Measurements from ENCODE around the gene NSD2. TPM values are rescaled to one million over a fixed set of nuclear protein-coding genes. Genes with fewer than 3 reads are reported as not detected.
"Not testable (repeated sequence)": the region's sequence is repeated elsewhere in the genome, so short reads cannot be mapped to it uniquely, and the experiment has no call there.

The NSD2 gene
- total RNA-seq, 2 donors from 2014 or later: 80.1 to 176 TPM

DNA sequence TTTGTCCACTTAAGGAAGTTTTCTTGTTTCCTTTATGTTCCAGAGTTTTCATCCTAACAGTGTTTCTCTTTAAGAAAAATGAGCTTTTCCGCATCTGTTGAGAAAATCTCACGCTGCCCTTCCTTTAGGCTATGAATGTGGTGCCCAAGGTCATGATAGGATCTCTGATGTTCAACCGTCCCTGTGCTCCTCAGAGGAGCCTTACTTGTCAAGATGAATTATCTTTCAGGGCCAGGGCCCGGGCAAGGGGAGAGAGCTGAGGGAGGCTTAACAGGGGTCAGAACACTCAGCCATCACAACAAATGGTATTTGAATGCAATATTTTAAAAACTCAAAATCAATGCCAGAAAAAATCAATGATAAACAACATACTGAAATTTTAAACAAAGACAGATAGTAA, 143.8 kb downstream of the NSD2 start:
- Histone ChIP-seq H3K4me1 (no peaks in the 10 kb centered on the region), H3K9me3 (no peaks in the 10 kb centered on the region), H3K4me3 (no peak overlapping the region), H3K27me3 (no peaks in the 10 kb centered on the region), H3K9ac (ENCODE audit: low read depth in 2 of 2, low read length in 2 of 2) (no peak overlapping the region), H3K27ac (no peak overlapping the region), H3K36me3 (no peaks in the 10 kb centered on the region)
- no peak for DNase-seq
- intact Hi-C loops (cut with DNase I): no loop called here
- TF ChIP-seq, protein P1, sequence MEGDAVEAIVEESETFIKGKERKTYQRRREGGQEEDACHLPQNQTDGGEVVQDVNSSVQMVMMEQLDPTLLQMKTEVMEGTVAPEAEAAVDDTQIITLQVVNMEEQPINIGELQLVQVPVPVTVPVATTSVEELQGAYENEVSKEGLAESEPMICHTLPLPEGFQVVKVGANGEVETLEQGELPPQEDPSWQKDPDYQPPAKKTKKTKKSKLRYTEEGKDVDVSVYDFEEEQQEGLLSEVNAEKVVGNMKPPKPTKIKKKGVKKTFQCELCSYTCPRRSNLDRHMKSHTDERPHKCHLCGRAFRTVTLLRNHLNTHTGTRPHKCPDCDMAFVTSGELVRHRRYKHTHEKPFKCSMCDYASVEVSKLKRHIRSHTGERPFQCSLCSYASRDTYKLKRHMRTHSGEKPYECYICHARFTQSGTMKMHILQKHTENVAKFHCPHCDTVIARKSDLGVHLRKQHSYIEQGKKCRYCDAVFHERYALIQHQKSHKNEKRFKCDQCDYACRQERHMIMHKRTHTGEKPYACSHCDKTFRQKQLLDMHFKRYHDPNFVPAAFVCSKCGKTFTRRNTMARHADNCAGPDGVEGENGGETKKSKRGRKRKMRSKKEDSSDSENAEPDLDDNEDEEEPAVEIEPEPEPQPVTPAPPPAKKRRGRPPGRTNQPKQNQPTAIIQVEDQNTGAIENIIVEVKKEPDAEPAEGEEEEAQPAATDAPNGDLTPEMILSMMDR (IDR thresholded peaks at IDR 0.05): no peak

DNA sequence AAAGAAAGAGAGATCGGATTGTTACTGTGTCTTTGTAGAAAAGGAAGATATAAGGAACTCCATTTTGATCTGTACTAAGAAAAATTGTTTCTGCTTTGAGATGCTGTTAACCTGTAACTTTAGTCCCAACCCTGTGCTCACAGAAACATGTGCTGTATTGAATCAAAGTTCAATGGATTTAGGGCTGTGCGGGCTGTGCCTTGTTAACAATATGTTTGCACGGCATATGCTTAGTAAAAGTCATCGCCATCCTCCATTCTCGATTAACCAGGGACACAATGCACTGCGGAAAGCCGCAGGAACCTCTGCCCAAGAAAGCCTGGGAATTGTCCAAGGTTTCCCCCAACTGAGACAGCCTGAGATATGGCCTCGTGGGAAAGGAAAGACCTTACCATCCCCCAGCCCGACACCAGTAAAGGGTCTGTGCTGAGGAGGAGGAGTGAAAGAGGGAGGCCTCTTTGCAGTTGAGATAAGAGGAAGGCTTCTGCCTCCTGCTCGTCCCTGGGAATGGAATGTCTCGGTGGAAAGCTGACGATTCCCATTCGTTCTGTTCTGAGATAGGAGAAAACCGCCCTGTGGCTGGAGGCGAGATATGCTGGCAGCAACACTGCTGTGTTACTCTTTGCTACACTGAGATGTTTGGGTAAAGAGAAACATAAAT, 150.3 kb downstream of the NSD2 start:
- H3K9me3 ChIP-seq; H3K4me3 ChIP-seq; H3K27me3 ChIP-seq; intact Hi-C loops (cut with DNase I); H3K9ac ChIP-seq (ENCODE audit: low read depth in 2 of 2, low read length in 2 of 2); H3K27ac ChIP-seq; DNase-seq; H3K4me1 ChIP-seq; H3K36me3 ChIP-seq: not testable (repeated sequence)

DNA sequence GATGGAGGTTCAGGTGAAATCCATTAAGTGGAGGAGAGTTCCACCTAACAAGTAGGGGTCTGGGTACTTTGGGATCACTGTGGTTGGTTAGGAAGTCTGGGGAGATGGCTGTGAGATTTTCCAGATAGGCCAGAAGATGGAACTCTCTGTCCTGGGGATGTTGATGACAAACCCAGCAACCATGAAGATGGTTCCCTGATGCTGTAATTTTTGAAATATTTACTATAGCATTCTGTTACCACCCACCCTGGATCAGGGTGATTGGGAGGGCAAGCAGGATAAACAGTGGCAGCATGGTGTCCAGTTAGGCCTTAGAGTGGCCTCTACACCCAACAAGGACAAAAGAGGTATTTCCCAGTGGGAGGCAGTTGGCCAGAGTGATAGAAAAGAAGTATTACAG, 153.5 kb downstream of the NSD2 start:
- no peaks in the 10 kb centered on the region for H3K9me3 ChIP-seq
- no peak overlapping the region for H3K4me3 ChIP-seq
- DNase-seq: no peak
- H3K9ac ChIP-seq (ENCODE audit: low read depth in 2 of 2, low read length in 2 of 2): no peak overlapping the region
- intact Hi-C loops (cut with DNase I): no loop called here
- TF ChIP-seq, protein P1 (IDR thresholded peaks at IDR 0.05): no peak
- H3K36me3 ChIP-seq: no peaks in the 10 kb centered on the region
- H3K4me1 ChIP-seq: no peaks in the 10 kb centered on the region
- no peaks in the 10 kb centered on the region for H3K27me3 ChIP-seq
- no peak overlapping the region for H3K27ac ChIP-seq

DNA sequence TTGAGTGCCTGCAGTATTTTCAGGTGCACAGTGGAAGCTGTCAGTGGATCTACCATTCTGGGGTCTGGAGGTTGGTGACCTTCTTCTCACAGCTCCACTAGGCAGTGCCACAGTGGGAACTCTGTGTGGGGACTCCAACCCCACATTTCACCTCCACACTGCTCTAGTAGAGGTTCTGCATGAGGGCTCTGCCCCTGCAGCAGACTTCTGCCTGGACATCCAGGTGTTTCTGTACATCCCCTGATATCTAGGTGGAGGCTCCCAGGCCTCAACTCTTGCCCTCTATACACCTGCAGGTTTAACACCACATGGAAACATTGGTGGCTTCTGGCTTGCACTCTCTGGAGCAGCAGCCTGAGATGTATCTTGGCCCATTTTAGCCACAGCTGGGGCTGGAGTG, 154.6 kb downstream of the NSD2 start:
- no peak overlapping the region for H3K4me3 ChIP-seq
- H3K4me1 ChIP-seq: no peaks in the 10 kb centered on the region
- no peak for DNase-seq
- no peaks in the 10 kb centered on the region for H3K36me3 ChIP-seq
- H3K9ac ChIP-seq (ENCODE audit: low read depth in 2 of 2, low read length in 2 of 2): no peak overlapping the region
- TF ChIP-seq, protein P1 (IDR thresholded peaks at IDR 0.05): no peak
- H3K27ac ChIP-seq: no peak overlapping the region
- H3K9me3 ChIP-seq: no peaks in the 10 kb centered on the region
- H3K27me3 ChIP-seq: no peaks in the 10 kb centered on the region
- intact Hi-C loops (cut with DNase I): no loop called here

DNA sequence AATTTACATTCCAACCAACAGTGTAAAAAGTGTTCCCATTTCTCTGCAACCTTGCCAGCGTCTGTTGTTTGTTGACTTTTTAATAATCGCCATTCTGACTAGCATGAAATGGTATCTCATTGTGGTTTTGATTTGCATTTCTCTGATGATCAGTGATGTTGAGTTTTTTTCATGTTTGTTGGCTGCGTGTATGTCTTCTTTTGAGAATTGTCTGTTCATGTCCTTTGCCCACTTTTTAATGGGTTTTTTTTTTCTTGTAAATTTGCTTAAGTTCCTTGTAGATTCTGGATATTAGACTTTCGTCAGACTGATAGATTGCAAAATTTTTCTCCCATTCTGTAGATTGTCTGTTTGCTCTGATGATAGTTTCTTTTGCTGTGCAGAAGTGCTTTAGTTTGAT, 155.9 kb downstream of the NSD2 start:
- H3K9ac ChIP-seq (ENCODE audit: low read depth in 2 of 2, low read length in 2 of 2); H3K9me3 ChIP-seq; H3K36me3 ChIP-seq; H3K27ac ChIP-seq; H3K27me3 ChIP-seq; H3K4me3 ChIP-seq; H3K4me1 ChIP-seq; DNase-seq; intact Hi-C loops (cut with DNase I): not testable (repeated sequence)

DNA sequence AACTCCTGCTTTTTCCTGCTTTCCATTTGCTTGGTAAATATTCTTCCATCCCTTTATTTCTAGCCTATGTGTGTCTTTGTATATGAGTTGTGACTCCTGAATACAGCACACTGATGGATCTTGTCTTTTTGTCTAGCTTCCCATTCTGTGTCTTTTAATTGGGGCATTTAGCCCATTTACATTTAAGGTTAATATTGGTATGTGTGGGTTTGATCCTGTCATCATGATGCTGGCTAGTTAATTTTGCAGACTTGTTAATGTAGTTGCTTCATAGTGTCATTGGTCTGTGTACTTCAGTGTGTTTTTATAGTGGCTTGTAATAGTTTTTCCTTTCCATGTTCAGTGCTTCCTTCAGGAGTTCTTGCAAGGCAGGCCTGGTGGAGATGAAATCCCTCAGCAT, 160.0 kb downstream of the NSD2 start:
- H3K27ac ChIP-seq; H3K4me3 ChIP-seq; H3K9ac ChIP-seq (ENCODE audit: low read depth in 2 of 2, low read length in 2 of 2); DNase-seq; H3K4me1 ChIP-seq; H3K9me3 ChIP-seq; H3K36me3 ChIP-seq; intact Hi-C loops (cut with DNase I); H3K27me3 ChIP-seq: not testable (repeated sequence)

Small RNA genes lying within 50 kb of the gene (microRNA-seq; reads per million reads assigned to microRNA genes)
- not detected for gene MIR943

Other genes with a start within 250 kb of the NSD2 start
- gene FAM53A, start 187.1 kb upstream of the NSD2 start, total RNA-seq: 1 to 10 TPM in 1 of 2 donors, under 1 TPM in 1; 0.86 to 1.5 TPM
- gene SLBP, start 159.1 kb upstream of the NSD2 start, total RNA-seq: 10 to 100 TPM; 30.1 to 56.9 TPM
- gene TMEM129, start 150.1 kb upstream of the NSD2 start, total RNA-seq: 10 to 100 TPM; 37.9 to 53.2 TPM
- gene TACC3, start 149.9 kb upstream of the NSD2 start, total RNA-seq: 10 to 100 TPM; 20.6 to 99.7 TPM
- gene FGFR3, start 78.1 kb upstream of the NSD2 start, total RNA-seq: 10 to 100 TPM; 32.3 to 52.9 TPM
- 100 to 1,000 TPM in 1 of 2 donors, 10 to 100 TPM in 1; 76.2 to 139 TPM for gene LETM1, start 15.2 kb upstream of the NSD2 start, total RNA-seq
- gene NELFA, start 137.6 kb downstream of the NSD2 start, total RNA-seq: 10 to 100 TPM; 25.7 to 41.5 TPM
- gene NAT8L, start 187.9 kb downstream of the NSD2 start, total RNA-seq: under 1 TPM; 0.11 to 0.17 TPM